HepG2 (cell line): Measurements from ENCODE around the gene SBK3. TPM values are rescaled to one million over a fixed set of nuclear protein-coding genes. Genes with fewer than 3 reads are reported as not detected.

Experiments used
- BHLHE40 ChIP-seq: IDR thresholded peaks from 2 replicates; pipeline ENCODE4 v1.6.1; 2011; ENCODE audit warnings: low read length, improper control_type of control experiment
- CC2D1A ChIP-seq: sonication (generic); formaldehyde crosslinking; IDR thresholded peaks from 2 replicates; pipeline ENCODE4 v1.8.1; 2023; ENCODE audit warnings: mild to moderate bottlenecking, missing genetic modification reagents
- CREM ChIP-seq, 2 experiments: sonication (generic) in 1 of 2; formaldehyde crosslinking in 1 of 2; IDR thresholded peaks; 2 replicates each; pipeline versions ENCODE4 v1.4.0 to v1.6.1; 2016 to 2020; ENCODE audit warnings: antibody characterized with exemption in 1 of 2, mild to moderate bottlenecking in 1 of 2, missing genetic modification reagents in 1 of 2
- FLYWCH1 ChIP-seq: sonication (generic); formaldehyde crosslinking; IDR thresholded peaks from 2 replicates; pipeline ENCODE4 v1.8.1; 2023; ENCODE audit warnings: mild to moderate bottlenecking, missing genetic modification reagents
- FOSL1 ChIP-seq: sonication (generic); formaldehyde crosslinking; IDR thresholded peaks from 2 replicates; pipeline ENCODE4 v1.9.0; 2021; ENCODE audit warnings: missing genetic modification reagents, borderline replicate concordance
- KAT8 ChIP-seq: IDR thresholded peaks from 2 replicates; pipeline ENCODE4 v1.6.1; 2016; ENCODE audit warnings: missing genetic modification reagents, missing compliant biosample characterization
- RBFOX2 ChIP-seq: fragments of 200-400 bp; formaldehyde crosslinking; IDR thresholded peaks from 2 replicates; pipeline ENCODE4 v1.6.1; 2017; ENCODE audit warnings: low read depth, mild to moderate bottlenecking, low read length
- RXRA ChIP-seq: sonication (generic); formaldehyde crosslinking; IDR thresholded peaks from 2 replicates; pipeline ENCODE4 v1.5.1; 2020; ENCODE audit warnings: missing genetic modification reagents
- SOX6 ChIP-seq, 2 experiments: fragments of 450-650 bp in 1 of 2; sonication (generic) in 1 of 2; formaldehyde crosslinking in 1 of 2; IDR thresholded peaks; 2 replicates each; pipeline versions ENCODE4 v1.4.0 to v1.6.1; 2017 to 2020; ENCODE audit warnings: antibody characterized with exemption in 1 of 2, mild to moderate bottlenecking in 1 of 2, missing genetic modification reagents in 1 of 2
- SRSF1 ChIP-seq: fragments of 200-400 bp; formaldehyde crosslinking; optimal IDR thresholded peaks from 2 replicates; pipeline ENCODE3; 2017; ENCODE audit warnings: mild to moderate bottlenecking, low read depth, low read length, moderate library complexity
- TGIF2 ChIP-seq: IDR thresholded peaks from 2 replicates; pipeline ENCODE4 v1.6.1; 2016; ENCODE audit warnings: control low read depth, missing compliant biosample characterization
- YY1 ChIP-seq: IDR thresholded peaks from 2 replicates; pipeline ENCODE4 v1.6.1; 2011; ENCODE audit warnings: low read length, low read depth, moderate library complexity, mild to moderate bottlenecking; ENCODE audit not compliant: insufficient read depth, insufficient replicate concordance
- ZFP37 ChIP-seq: sonication (generic); formaldehyde crosslinking; IDR thresholded peaks from 2 replicates; pipeline ENCODE4 v1.4.0; 2020; ENCODE audit warnings: missing genetic modification reagents, borderline replicate concordance
- ZFY ChIP-seq: sonication (generic); formaldehyde crosslinking; IDR thresholded peaks from 2 replicates; pipeline ENCODE4 v1.4.0; 2020; ENCODE audit warnings: missing genetic modification reagents
- ZNF143 ChIP-seq: sonication (generic); formaldehyde crosslinking; IDR thresholded peaks from 2 replicates; pipeline ENCODE4 v1.4.0; 2020; ENCODE audit warnings: missing genetic modification reagents
- ZNF44 ChIP-seq: sonication (generic); formaldehyde crosslinking; IDR thresholded peaks from 2 replicates; pipeline ENCODE4 v1.5.1; 2020; ENCODE audit warnings: mild to moderate bottlenecking, missing genetic modification reagents
- ZNF768 ChIP-seq: sonication (generic); formaldehyde crosslinking; IDR thresholded peaks from 2 replicates; pipeline ENCODE4 v1.4.0; 2020; ENCODE audit warnings: missing genetic modification reagents
- ZNF777 ChIP-seq: sonication (generic); formaldehyde crosslinking; IDR thresholded peaks from 2 replicates; pipeline ENCODE4 v1.4.0; 2020; ENCODE audit warnings: missing genetic modification reagents
- polyA plus RNA-seq, 8 experiments: library from polyadenylated mRNA; depleted of rRNA in 3 of 8; stranded (reverse) in 7 of 8; unstranded in 1 of 8; fragments of >200 nt; fragmentation: Illumina TruSeq in 4 of 8; extraction: Trizol in 4 of 8; gene quantifications; 2 replicates each; pipeline versions ENCODE4 v1.2.1 to v1.2.3, GENCODE V29; 2011 to 2016; ENCODE audit warnings: low read depth in 4 of 8, missing spikeins in 1 of 8, mixed read lengths in 1 of 8; ENCODE audit not compliant: insufficient read depth in 1 of 8
- total RNA-seq, 5 experiments: library from RNA; depleted of rRNA; stranded (reverse); fragments of >200 nt; fragmentation: Illumina TruSeq; extraction: Trizol; gene quantifications; 2 replicates each; pipeline ENCODE4 v1.2.3, GENCODE V29; 2016; ENCODE audit warnings: low read depth in 1 of 5
- TF ChIP-seq, protein P1 (sequence below): sonication (generic); formaldehyde crosslinking; IDR thresholded peaks from 2 replicates; pipeline ENCODE4 v1.4.0; 2020; ENCODE audit warnings: missing genetic modification reagents
- TF ChIP-seq, protein P2 (sequence below): IDR thresholded peaks from 2 replicates; pipeline ENCODE4 v1.6.1; 2016; ENCODE audit warnings: low read depth, control low read depth
- TF ChIP-seq, protein P3 (sequence below): sonication (generic); formaldehyde crosslinking; IDR thresholded peaks from 2 replicates; pipeline ENCODE4 v1.4.0; 2020; ENCODE audit warnings: missing genetic modification reagents, borderline replicate concordance
- TF ChIP-seq, protein P4 (sequence below): sonication (generic); formaldehyde crosslinking; IDR thresholded peaks from 2 replicates; pipeline ENCODE4 v1.5.1; 2020; ENCODE audit warnings: mild to moderate bottlenecking, missing genetic modification reagents, moderate library complexity

SBK3 gene
- total and polyA plus RNA-seq, 2 of the 13 experiments (the other 11 are each of a cell fraction or from before 2014, with no cell fraction given) = 0.66 to 0.77 TPM

DNA sequence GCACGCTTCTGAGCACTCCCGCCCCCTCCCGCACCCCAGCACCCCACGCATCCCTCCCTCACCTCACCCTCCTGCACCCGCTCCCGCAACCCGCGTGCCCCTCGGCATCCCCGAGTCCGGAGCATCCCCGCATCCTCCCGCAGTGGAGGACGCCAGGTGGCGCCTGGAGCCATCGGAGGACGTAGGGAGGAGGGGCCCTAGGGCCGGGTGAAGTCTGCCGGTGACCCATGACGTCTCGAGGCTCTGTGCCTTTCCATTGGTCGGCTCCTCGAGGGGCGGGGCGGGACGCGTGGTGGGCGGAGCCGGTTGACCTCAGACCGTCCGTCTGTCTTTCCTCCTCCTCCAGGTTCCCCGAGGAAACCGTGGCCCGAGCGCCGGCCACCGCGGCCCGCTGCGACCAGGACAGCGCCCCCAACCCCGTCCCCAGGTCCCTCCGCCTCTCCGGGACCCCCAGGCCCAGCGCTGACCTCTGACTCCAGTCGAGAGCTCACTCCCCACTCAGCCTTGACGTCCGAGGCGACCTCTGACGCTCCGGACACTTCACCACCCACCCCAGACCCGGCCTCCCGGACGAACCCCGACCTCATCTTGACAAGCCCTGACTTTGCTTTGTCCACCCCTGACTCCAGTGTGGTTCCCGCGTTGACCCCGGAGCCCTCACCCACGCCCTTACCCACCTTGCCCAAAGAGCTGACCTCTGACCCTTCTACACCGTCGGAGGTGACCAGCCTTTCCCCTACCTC lies 28.3 kb downstream of the SBK3 start (continued):
- TF ChIP-seq FLYWCH1 (CRISPR knock-in tag) (no peak), TGIF2 (CRISPR knock-in tag) (0 out of 2 replicates have a peak, but pooled peaks have one; percentile 41), CC2D1A (no peak), FOSL1 (CRISPR knock-in tag) (no peak), ZNF143 (CRISPR knock-in tag) (peak; percentile 9; the same call in 1 of the 2 replicates), RBFOX2 (peak; percentile 66), SRSF1 (no peak), CREM (IDR thresholded peaks at IDR 0.05) (peak; percentile 95), CREM (CRISPR knock-in tag; IDR thresholded peaks at IDR 0.05) (no peak), BHLHE40 (peak; percentile 85), ZNF768 (CRISPR knock-in tag) (peak; percentile 16; the same call in 1 of the 2 replicates), SOX6 (IDR thresholded peaks at IDR 0.05) (no peak), SOX6 (CRISPR knock-in tag; IDR thresholded peaks at IDR 0.05) (peak; percentile 68), KAT8 (CRISPR knock-in tag) (peak; percentile 31; the same call in 1 of the 2 replicates), RXRA (CRISPR knock-in tag) (peak; percentile 27; the same call in 1 of the 2 replicates), ZFP37 (CRISPR knock-in tag) (0 out of 2 replicates have a peak, but pooled peaks have one; percentile 42), ZFY (CRISPR knock-in tag) (no peak; the same call in 1 of the 2 replicates), ZNF777 (CRISPR knock-in tag) (peak; percentile 85), ZNF44 (CRISPR knock-in tag) (no peak), YY1 (peak; percentile 76)
- TF ChIP-seq, protein P1, sequence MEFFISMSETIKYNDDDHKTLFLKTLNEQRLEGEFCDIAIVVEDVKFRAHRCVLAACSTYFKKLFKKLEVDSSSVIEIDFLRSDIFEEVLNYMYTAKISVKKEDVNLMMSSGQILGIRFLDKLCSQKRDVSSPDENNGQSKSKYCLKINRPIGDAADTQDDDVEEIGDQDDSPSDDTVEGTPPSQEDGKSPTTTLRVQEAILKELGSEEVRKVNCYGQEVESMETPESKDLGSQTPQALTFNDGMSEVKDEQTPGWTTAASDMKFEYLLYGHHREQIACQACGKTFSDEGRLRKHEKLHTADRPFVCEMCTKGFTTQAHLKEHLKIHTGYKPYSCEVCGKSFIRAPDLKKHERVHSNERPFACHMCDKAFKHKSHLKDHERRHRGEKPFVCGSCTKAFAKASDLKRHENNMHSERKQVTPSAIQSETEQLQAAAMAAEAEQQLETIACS (CRISPR knock-in tag) = no peak
- TF ChIP-seq, protein P2, sequence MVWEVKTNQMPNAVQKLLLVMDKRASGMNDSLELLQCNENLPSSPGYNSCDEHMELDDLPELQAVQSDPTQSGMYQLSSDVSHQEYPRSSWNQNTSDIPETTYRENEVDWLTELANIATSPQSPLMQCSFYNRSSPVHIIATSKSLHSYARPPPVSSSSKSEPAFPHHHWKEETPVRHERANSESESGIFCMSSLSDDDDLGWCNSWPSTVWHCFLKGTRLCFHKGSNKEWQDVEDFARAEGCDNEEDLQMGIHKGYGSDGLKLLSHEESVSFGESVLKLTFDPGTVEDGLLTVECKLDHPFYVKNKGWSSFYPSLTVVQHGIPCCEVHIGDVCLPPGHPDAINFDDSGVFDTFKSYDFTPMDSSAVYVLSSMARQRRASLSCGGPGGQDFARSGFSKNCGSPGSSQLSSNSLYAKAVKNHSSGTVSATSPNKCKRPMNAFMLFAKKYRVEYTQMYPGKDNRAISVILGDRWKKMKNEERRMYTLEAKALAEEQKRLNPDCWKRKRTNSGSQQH (CRISPR knock-in tag) = peak; percentile 15; the same call in 1 of the 2 replicates
- TF ChIP-seq, protein P3, sequence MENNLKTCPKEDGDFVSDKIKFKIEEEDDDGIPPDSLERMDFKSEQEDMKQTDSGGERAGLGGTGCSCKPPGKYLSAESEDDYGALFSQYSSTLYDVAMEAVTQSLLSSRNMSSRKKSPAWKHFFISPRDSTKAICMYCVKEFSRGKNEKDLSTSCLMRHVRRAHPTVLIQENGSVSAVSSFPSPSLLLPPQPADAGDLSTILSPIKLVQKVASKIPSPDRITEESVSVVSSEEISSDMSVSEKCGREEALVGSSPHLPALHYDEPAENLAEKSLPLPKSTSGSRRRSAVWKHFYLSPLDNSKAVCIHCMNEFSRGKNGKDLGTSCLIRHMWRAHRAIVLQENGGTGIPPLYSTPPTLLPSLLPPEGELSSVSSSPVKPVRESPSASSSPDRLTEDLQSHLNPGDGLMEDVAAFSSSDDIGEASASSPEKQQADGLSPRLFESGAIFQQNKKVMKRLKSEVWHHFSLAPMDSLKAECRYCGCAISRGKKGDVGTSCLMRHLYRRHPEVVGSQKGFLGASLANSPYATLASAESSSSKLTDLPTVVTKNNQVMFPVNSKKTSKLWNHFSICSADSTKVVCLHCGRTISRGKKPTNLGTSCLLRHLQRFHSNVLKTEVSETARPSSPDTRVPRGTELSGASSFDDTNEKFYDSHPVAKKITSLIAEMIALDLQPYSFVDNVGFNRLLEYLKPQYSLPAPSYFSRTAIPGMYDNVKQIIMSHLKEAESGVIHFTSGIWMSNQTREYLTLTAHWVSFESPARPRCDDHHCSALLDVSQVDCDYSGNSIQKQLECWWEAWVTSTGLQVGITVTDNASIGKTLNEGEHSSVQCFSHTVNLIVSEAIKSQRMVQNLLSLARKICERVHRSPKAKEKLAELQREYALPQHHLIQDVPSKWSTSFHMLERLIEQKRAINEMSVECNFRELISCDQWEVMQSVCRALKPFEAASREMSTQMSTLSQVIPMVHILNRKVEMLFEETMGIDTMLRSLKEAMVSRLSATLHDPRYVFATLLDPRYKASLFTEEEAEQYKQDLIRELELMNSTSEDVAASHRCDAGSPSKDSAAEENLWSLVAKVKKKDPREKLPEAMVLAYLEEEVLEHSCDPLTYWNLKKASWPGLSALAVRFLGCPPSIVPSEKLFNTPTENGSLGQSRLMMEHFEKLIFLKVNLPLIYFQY = no peak
- TF ChIP-seq, protein P4, sequence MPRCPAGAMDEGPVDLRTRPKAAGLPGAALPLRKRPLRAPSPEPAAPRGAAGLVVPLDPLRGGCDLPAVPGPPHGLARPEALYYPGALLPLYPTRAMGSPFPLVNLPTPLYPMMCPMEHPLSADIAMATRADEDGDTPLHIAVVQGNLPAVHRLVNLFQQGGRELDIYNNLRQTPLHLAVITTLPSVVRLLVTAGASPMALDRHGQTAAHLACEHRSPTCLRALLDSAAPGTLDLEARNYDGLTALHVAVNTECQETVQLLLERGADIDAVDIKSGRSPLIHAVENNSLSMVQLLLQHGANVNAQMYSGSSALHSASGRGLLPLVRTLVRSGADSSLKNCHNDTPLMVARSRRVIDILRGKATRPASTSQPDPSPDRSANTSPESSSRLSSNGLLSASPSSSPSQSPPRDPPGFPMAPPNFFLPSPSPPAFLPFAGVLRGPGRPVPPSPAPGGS (CRISPR knock-in tag) = peak; percentile 59; the same call in 1 of the 2 replicates
